Ovary (tissue), 3 donors: ENCODE results near the gene OR8S1.
"Not testable (repeated sequence)": the region's sequence is repeated elsewhere in the genome, so short reads cannot be mapped to it uniquely, and the experiment has no call there.

Experiments
- POLR2A ChIP-seq: fragments of 450-650 bp; IDR thresholded peaks from one replicate; pipeline ENCODE4 v1.6.1; 2017; ENCODE audit warnings: antibody characterized with exemption, mild to moderate bottlenecking, moderate library complexity
- TF ChIP-seq, protein P1 (sequence below), 3 donors: fragments of 450-650 bp in 2 of 3; fragments of 200-600 bp in 1 of 3; IDR thresholded peaks; one replicate each; pipeline versions ENCODE4 v1.5.1 to v1.8.0; 2016 to 2022; ENCODE audit warnings: antibody characterized with exemption in 3 of 3, mild to moderate bottlenecking in 1 of 3
- donor health status: DM: no; HTN: no; CAD: no.

DNA sequence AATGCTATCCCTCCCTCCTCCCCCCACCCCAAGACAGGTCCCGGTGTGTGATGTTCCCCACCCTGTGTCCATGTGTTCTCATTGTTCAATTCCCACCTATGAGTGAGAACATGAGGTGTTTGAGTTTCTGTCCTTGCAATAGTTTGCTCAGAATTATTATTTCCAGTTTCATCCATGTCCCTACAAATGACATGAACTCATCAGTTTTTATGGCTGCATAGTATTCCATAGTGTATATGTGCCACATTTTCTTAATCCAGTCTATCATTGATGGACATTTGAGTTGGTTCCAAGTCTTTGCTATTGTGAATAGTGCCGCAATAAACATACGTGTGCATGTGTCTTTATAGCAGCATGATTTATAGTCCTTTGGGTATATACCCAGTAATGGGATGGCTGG is 21.6 kb downstream of the OR8S1 start:
- TF ChIP-seq, protein P1, sequence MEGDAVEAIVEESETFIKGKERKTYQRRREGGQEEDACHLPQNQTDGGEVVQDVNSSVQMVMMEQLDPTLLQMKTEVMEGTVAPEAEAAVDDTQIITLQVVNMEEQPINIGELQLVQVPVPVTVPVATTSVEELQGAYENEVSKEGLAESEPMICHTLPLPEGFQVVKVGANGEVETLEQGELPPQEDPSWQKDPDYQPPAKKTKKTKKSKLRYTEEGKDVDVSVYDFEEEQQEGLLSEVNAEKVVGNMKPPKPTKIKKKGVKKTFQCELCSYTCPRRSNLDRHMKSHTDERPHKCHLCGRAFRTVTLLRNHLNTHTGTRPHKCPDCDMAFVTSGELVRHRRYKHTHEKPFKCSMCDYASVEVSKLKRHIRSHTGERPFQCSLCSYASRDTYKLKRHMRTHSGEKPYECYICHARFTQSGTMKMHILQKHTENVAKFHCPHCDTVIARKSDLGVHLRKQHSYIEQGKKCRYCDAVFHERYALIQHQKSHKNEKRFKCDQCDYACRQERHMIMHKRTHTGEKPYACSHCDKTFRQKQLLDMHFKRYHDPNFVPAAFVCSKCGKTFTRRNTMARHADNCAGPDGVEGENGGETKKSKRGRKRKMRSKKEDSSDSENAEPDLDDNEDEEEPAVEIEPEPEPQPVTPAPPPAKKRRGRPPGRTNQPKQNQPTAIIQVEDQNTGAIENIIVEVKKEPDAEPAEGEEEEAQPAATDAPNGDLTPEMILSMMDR (IDR thresholded peaks at IDR 0.05), result not testable (repeated sequence)
- TF ChIP-seq POLR2A, result not testable (repeated sequence)
